Dedifferentiated amniotic fluid mesenchymal stem cell (primary cell): ENCODE results near the gene KCNT2.
"Not testable (repeated sequence)": the region's sequence is repeated elsewhere in the genome, so short reads cannot be mapped to it uniquely, and the experiment has no call there.

Source experiments
- DNase-seq: peaks from one replicate; pipeline ENCODE4 v3.0.0-alpha.2; 2016; ENCODE audit errors: extremely low spot score

KCNT2 gene

GRCh38 chr1:196590959-196591358, 17.3 kb downstream of the KCNT2 start:
- DNase-seq: no peak

- DNase-seq: no peak
Measured at GRCh38 chr1:196590012-196590708, 18.1 kb downstream of the KCNT2 start.

DNA sequence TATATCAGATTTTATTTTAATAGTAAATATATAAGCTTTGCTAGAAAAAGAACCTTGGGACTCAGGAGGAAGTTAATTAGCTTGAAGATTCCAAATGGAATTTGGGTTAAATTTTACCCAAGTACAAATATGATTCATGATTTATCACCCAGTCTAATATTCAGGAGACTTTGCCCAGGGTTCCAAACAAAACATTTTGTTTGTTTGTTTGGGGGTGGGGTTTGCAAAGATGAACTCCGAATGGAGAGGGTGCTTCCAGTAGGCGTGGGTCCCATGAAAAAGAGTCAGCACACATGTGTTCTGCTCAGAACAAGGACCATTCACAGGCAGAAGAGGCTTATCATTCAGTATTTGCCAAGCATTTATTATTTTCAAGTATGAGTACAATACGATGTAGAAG, 23.5 kb downstream of the KCNT2 start:
- DNase-seq: no peak

DNA sequence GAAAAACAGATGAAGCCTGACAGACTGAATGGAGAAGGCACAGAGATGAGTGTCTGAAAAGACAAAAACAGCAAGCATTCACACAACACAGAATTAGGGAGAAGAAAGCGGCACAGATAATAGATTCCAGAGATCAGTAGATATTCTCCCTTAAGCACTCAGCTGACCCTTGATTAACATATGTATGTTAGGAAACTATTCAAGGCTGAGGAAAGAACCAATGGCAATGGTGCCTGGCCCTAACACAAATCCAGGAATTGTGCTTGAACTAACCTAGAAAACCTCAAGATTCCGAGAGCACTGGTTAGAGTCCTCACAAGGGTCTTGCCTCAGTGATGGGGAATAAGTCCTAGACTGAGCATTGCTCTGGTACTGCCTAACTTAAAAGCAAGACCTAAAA, 30.9 kb downstream of the KCNT2 start:
- DNase-seq: no peak

DNA sequence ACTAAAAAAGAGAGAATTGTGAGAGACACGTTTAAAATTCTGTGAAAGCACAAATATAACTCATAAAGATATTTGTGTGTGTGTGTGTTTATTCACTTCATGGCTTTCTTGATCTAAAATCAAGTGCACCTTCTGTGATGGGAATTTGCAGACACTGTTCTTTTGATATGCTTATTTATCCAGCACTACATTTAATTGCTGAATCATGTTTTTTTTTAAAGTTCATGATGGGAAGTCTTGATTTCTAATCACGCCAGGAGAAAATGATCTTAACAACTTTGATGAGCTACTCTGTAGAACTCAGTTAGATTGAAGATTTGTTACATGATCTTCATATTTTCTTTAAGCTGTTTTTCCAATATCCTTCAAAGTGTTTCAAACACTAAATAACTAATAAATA, 35.0 kb downstream of the KCNT2 start:
- no peak for DNase-seq

DNA sequence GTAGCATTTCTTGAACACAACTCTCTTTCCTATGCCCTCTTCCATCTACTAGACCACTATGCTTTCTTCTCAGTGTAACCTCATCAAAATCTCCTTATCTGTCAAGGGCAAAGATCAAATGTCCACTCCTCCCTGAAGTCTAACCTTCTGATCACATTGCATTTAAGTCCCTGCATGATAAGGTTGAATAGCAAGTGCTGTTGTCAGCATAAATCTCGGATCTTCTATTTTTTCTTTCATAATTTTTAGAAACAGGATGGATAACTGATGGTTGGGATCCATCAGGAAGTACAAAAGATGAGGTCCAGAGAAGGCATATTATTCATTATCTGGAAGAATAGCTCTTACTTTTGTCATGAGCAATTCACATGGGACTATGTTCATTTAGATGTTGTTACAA, 41.0 kb downstream of the KCNT2 start:
- no peak for DNase-seq

DNA sequence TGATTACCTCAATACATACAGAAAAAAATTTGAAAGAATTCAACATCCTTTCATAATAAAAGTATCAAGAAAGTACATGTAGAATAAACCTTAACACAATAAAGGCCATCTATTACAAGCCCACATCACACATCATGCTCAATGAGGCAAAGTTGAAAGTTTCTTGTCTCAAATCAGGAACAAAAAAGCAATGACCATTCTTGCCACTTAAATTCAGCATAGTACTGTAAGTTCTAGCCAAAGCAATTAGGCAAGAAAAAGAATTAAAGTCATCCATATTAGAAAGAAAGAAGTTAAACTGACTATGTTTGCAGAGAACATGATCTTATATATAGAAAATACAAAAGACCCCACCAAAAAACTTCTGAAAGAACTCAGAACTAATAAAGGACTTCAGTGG, 44.5 kb downstream of the KCNT2 start:
- DNase-seq: no peak

DNA sequence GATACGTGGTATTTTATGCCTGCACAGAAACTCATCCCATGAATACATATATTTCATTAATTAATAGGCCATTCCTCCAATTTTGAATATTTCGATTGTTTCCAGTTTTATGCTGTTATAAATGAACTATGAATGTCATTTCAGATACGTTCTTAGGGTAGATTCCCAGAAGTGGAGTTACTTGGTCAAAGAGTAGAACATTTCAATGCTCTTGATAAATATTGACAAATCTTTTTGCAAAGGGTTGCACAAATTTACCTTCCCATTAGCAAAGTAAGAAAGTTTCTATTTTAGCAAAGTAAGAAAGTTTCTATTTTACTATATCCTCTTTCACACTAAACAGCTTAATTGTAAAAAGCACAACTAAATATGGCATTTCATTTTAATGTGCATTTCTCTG, 48.9 kb downstream of the KCNT2 start:
- no peak for DNase-seq

DNA sequence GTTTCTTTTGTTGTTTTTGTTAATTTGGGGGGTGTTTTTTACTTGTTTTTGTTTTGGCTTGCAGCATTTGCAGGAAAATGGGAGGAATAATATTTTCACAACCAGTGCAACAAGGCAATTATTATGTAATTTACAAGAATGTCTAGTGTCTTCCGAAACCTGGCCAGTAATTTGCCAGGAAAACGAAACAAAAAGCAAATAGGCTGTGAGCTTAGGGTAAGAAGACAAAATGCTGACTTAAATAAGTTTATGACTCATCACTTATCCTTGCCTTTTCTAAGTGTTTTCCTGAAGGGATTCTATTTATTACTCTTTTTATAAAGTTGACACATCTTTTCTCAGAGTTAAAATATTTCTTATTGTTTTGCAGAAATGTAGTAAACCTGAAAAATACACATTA, 49.8 kb downstream of the KCNT2 start:
- peak; percentile 48 for DNase-seq

DNA sequence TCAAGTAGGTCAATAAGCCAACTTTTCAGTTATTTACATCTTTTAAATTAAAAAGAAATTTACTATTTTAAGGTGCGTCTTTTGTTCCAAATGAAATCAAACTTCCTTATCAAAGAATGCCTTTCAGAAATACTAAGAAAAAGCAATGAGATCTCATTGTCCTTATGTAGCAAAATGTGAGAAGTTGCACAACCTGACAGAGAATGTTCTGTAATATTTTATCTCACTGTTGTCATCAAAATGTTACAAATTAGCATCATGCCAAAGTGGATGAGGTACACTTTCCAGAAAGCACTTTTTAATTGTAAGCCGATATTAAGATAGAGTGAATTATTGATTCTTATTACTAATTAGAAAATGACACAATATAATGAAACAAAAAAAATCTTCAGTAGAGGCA, 50.4 kb downstream of the KCNT2 start:
- no peak for DNase-seq

GRCh38 chr1:196550731-196551130, 57.5 kb downstream of the KCNT2 start:
- DNase-seq: no peak

- DNase-seq: no peak
Measured at GRCh38 chr1:196546272-196547111, 61.7 kb downstream of the KCNT2 start.

GRCh38 chr1:196545222-196545621, 63.0 kb downstream of the KCNT2 start:
- no peak for DNase-seq

DNA sequence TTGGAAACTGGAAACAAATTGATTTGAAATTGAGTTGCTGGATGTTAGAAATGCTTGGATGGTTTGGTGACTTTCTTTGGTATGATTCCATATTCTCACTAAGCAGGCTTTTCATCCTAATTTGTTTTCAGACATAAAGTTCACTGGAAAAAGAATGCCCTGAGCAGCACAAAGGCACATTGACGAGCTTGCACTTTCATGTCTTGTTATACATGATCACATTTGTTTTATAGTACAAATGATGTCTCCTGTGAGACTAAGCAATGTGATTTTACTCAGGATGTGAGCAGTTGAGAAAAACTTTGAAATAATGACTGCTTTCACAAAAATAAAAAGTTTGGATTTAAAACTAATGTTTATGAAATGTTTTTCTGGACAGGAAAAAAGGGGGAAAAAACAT, 63.6 kb downstream of the KCNT2 start:
- DNase-seq: no peak

DNA sequence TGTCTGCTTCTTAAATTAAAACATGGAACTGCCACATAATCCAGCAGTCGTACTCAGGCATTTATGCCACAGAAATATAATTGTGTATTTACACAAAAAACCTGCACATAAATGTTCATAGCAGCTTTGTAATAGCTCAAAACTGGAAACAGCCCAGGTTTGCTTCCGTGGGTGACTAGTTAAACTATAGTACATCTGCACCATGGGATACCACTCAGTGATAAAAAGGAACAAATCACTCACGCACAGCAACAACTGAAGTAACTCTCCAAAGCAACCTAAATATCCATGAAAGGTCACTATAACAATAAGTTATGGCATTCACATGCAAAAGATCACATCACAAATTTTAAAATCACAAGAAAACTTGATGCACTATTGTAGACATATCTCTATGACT, 64.4 kb downstream of the KCNT2 start:
- DNase-seq: no peak

DNA sequence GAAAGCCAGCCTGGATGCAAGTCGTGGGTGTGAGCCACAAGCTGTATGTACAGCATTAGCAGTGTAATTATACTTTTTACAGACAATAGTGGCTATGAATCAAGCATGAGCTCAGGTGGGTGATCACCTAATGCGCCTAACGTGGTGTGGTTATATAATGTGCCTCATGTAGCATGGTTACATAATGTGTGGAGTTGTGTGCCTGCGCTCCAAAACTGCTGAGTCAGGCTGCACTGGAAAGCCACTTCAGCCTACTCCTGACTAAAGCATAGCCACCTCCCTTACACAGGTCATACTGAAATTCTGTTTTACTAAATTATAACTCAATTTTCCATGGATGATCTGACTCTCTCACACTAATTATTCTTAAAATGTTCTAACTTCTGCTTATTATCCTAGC, 69.8 kb downstream of the KCNT2 start:
- no peak for DNase-seq

- DNase-seq: peak; percentile 45
Measured at GRCh38 chr1:196535727-196536126, 72.5 kb downstream of the KCNT2 start.

DNA sequence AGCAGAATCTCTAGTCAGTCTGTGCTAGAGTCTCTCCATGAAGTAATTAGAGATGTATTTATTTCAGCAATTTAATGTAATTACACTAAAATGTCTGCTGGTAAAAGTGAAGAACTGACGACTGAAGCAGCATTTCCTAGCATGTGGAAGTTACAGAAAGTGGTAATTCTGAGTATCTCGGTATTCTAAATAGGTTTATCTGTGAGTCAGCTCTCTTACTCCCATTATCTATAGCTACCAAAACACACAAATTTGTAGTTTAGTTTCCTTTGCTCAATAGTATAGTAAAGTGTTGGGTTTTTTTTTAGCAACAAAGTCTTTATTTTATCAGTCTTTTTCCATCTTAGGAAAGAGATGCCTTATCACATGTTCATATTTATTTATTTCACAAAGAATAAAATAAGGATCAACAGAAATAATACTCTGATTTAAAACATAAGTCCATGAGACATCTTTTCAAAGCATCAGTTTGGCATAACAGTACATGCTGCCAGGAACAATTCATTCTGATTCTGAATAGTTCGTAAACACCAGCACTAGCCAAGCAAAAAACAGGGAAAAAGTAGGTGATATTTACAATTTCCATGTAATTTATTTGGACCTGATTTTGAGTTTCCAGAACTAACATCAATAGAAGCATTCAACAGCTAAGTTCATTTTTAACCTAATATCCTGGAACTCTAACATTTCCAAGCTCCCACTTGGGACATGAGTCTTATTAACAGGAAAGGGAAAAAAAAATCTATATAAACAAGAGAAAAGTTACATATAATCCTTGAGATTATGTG, 76.3 kb downstream of the KCNT2 start:
- DNase-seq: no peak

GRCh38 chr1:196527919-196528318, 80.3 kb downstream of the KCNT2 start:
- peak; percentile 57 for DNase-seq

- not testable (repeated sequence) for DNase-seq
Measured at GRCh38 chr1:196522574-196523345, 85.5 kb downstream of the KCNT2 start.

GRCh38 chr1:196517193-196517592, 91.0 kb downstream of the KCNT2 start:
- no peak for DNase-seq

GRCh38 chr1:196516373-196516772, 91.9 kb downstream of the KCNT2 start:
- no peak for DNase-seq
